Uterus (tissue), 2 donors: ENCODE measurements around the gene LSM14A.
"Not testable (repeated sequence)": the region's sequence is repeated elsewhere in the genome, so short reads cannot be mapped to it uniquely, and the experiment has no call there.

Experiments used
- CTCF ChIP-seq, 4 experiments: fragments of 200-600 bp in 2 of 4; fragments of 450-650 bp in 2 of 4; sonication (generic) in 2 of 4; IDR thresholded peaks; one replicate each; pipeline ENCODE4 v1.5.1; 2016 to 2019; ENCODE audit warnings: antibody characterized with exemption in 4 of 4, mild to moderate bottlenecking in 2 of 4, moderate library complexity in 1 of 4
- POLR2A ChIP-seq, 2 donors: fragments of 450-650 bp; IDR thresholded peaks; one replicate each; pipeline ENCODE4 v1.6.1; 2016; ENCODE audit warnings: antibody characterized with exemption in 2 of 2, mild to moderate bottlenecking in 1 of 2, moderate library complexity in 1 of 2

GRCh38 chr19:34161902-34162301, 10.4 kb upstream of the LSM14A start:
- not testable (repeated sequence) for TF ChIP-seq CTCF, POLR2A (IDR thresholded peaks at IDR 0.05)
